Epithelial cell of proximal tubule (primary cell): ENCODE measurements around the gene ZNF789. TPM values are rescaled to one million over a fixed set of nuclear protein-coding genes. Genes with fewer than 3 reads are reported as not detected.
A peak's percentile ranks its signal among the peaks of the same experiment; 100 is the strongest.

Experiments
- DNase-seq: peaks from one replicate; pipeline ENCODE4 v3.0.0-alpha.2; 2011; ENCODE audit warnings: low read depth
- H3K4me3 ChIP-seq: 2 replicates; pipeline ENCODE4 v1.5.1; 2011; ENCODE audit warnings: low read depth, mild to moderate bottlenecking, low read length
- total RNA-seq: library from RNA; depleted of rRNA; stranded (reverse); fragments of >200 nt; gene quantifications from 2 replicates; pipeline ENCODE4 v1.2.3, GENCODE V29; 2015
- TF ChIP-seq, protein P1 (sequence below): conservative IDR thresholded peaks from 2 replicates; pipeline ENCODE4 v1.5.1; 2012; ENCODE audit warnings: low read depth, mild to moderate bottlenecking, low read length

The ZNF789 gene
- total RNA-seq, 1 donor from 2014 or later: 11.6 TPM

DNA sequence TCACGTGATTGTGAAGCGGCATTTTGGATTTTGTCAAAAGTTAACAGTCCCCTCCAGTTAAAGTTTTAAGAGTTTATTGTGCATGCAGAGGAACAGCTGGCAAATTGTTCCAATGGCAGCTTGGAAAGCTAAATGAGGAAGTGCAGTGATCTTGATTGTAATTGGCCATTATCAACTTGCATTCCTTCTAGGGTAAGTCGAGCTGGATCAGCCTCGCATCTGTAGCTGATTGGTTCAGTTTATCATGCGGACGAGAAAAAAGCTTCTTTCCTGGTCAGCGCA is 566 bp downstream of the ZNF789 start:
- peak overlapping the region; percentile 99 for H3K4me3 ChIP-seq
- peak; percentile 63 for DNase-seq

GRCh38 chr7:99476107-99476506 is 3.4 kb downstream of the ZNF789 start:
- H3K4me3 ChIP-seq: no peak overlapping the region
- no peak for DNase-seq
- TF ChIP-seq, protein P1, sequence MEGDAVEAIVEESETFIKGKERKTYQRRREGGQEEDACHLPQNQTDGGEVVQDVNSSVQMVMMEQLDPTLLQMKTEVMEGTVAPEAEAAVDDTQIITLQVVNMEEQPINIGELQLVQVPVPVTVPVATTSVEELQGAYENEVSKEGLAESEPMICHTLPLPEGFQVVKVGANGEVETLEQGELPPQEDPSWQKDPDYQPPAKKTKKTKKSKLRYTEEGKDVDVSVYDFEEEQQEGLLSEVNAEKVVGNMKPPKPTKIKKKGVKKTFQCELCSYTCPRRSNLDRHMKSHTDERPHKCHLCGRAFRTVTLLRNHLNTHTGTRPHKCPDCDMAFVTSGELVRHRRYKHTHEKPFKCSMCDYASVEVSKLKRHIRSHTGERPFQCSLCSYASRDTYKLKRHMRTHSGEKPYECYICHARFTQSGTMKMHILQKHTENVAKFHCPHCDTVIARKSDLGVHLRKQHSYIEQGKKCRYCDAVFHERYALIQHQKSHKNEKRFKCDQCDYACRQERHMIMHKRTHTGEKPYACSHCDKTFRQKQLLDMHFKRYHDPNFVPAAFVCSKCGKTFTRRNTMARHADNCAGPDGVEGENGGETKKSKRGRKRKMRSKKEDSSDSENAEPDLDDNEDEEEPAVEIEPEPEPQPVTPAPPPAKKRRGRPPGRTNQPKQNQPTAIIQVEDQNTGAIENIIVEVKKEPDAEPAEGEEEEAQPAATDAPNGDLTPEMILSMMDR: no peak

More for the DNA sequence above, 566 bp downstream of the ZNF789 start:
- TF ChIP-seq, protein P1: no peak

DNA sequence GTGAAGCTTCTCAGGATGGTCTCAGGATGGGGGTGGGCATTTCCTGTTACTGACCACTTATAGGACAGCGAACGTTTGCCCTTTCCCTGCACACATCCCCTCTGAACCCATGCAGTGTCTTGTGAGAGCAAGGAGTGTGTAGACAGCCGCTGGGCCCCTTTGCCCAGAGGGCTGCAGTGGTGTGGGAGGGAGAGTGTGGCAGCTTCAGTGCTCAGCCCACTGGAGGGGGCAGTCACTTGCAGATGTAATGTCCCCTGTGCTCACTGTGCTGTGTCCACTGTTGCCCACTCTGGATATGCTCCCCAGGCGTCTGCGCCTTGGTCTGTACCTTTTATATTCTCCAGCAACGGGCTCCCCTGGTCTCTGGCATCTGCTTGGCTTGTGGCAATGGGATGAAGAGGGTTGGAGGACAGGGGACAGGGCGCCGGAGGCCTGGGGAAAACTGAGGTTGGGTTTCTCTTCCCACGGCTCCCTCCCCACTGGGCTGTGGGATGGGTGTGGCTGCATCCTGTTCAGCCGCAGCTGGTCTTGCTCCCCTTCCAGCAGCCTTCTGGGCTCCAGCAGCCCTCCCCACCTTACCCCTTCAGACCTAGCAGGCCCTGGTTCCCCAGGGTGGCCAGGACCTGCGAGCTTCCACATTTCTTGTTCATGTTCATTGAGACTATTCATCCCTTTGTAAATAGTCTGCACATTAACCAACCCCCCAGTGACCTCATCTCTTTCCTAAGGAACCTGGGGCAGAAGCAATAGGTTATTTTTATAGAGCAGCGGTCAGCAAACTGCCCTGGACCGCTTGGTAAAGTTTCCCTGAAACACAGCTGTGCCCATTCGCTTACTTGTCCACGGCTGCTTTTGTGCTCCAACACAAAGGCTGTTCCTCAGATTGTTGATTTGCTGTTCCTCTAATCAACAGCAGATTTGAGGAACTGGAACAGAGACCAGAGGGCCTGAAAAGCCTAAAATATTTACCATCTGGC is 6.1 kb downstream of the ZNF789 start:
- DNase-seq: no peak
- TF ChIP-seq, protein P1: no peak
- no peak overlapping the region for H3K4me3 ChIP-seq

- TF ChIP-seq, protein P1: no peak
- no peak for DNase-seq
- H3K4me3 ChIP-seq: no peak overlapping the region
These were observed 12.4 kb downstream of the ZNF789 start for GRCh38 chr7:99485094-99485493.

DNA sequence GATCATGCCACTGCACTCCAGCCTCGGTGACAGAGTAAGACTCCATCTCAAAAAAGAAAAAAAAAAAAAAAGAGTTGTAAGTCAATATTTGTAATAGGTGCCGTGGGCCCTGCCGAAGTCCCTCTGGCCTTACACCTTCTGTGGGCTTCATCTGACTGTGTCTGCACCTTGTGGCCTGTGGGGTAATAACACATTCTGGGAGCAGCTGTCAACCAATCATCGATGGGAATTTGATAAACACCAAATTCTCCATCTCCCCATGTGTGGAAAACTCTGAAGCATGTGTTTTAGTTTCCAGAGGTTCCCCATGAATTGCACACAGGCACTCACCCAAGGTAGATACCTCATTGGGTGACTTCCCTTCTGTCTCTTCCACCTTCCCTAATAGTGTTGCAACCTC is 16.5 kb downstream of the ZNF789 start:
- no peak for DNase-seq
- TF ChIP-seq, protein P1: peak; percentile 9

GRCh38 chr7:99490878-99491277 is 18.2 kb downstream of the ZNF789 start:
- TF ChIP-seq, protein P1: no peak
- DNase-seq: no peak
- no peak overlapping the region for H3K4me3 ChIP-seq

More for the DNA sequence above, 16.5 kb downstream of the ZNF789 start:
- no peak overlapping the region for H3K4me3 ChIP-seq

DNA sequence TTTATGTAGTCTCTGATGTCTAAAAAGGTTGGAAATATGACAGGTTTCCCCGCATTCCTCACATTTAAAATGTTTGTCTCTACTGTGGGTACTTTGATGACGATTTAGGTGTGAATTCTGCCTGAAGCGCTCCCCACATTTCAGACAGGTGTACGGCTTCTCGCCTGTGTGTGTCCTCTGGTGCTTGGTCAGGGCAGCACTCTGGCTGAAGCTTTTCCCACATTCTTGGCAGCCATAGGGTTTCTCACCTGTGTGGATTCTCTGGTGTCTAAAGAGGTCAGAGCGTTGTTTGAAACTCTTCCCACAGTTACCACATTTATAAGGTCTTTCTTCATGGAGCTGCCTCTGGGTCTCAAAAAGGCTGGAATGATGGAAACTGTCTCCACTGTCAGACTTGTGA is 21.1 kb downstream of the ZNF789 start:
- TF ChIP-seq, protein P1: no peak
- no peak for DNase-seq
- no peak overlapping the region for H3K4me3 ChIP-seq
